Measurements from ENCODE around the gene SNX27.
"Not testable (repeated sequence)": the region's sequence is repeated elsewhere in the genome, so short reads cannot be mapped to it uniquely, and the experiment has no call there.

SNX27 gene

GRCh38 chr1:151639466-151639865 lies 27.6 kb downstream of the SNX27 start:
- DNase-seq (ENCODE audit: low read depth) = no peak

- no peak for DNase-seq (ENCODE audit: low read depth)
Observed at GRCh38 chr1:151641229-151641628, 29.4 kb downstream of the SNX27 start.

- DNase-seq (ENCODE audit: low read depth) = not testable (repeated sequence)
Observed at GRCh38 chr1:151643085-151643484, 31.2 kb downstream of the SNX27 start.

GRCh38 chr1:151644001-151644400 lies 32.2 kb downstream of the SNX27 start:
- DNase-seq (ENCODE audit: low read depth) = no peak

- no peak for DNase-seq (ENCODE audit: low read depth)
Observed at GRCh38 chr1:151653397-151653796, 41.5 kb downstream of the SNX27 start.

GRCh38 chr1:151655371-151655770 lies 43.5 kb downstream of the SNX27 start:
- DNase-seq (ENCODE audit: low read depth) = no peak

- DNase-seq (ENCODE audit: low read depth) = no peak
Observed at GRCh38 chr1:151661751-151662150, 49.9 kb downstream of the SNX27 start.

- no peak for DNase-seq (ENCODE audit: low read depth)
Observed at GRCh38 chr1:151668090-151668489, 56.2 kb downstream of the SNX27 start.

DNA sequence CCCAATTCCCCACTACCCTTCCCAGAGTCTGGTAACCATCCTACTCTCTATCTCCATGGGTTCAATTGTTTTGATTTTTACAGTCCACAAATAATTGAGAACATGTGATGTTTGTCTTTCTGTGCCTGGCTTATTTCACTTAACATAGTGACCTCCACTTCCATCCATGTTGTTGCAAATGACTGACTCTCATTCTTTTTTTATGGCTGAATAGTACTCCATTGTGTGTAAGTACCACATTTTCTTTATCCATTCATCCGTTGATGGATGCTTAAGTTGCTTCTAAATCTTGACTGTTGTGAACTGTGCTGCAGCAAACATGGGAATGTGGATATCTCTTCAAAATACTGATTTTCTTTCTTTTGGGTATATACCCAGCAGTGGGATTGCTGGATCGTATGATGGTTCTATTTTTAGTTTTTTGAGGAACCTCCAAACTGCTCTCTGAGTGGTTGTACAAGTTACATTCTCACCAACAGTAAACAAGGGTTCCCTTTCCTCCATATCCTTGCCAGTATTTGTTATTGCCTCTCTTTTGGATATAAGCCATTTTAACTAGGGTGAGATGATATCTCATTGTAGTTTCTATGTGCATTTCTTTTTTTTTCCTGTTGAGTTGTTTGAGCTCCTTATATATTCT lies 58.3 kb downstream of the SNX27 start:
- not testable (repeated sequence) for DNase-seq (ENCODE audit: low read depth)

DNA sequence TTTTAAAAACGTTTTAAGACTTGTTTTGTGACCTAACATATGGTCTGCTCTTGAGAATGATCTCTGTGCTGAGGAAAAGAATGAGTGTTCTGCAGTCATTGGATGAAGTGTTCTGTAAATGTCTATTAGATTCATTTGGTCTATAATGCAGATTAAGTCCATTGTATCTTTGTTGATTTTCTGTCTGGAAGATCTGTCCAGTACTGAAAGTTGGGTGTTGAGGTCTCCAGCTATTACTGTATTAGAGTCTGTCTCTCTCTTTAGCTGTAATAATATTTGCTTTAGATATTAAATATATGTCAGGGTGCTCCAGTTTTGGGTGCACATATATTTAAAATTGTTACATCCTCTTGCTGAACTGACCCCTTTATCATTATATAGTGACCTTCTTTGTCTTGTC lies 61.6 kb downstream of the SNX27 start:
- DNase-seq (ENCODE audit: low read depth) = no peak

- no peak for DNase-seq (ENCODE audit: low read depth)
Observed at GRCh38 chr1:151680391-151680790, 68.5 kb downstream of the SNX27 start.

GRCh38 chr1:151680826-151681225 lies 69.0 kb downstream of the SNX27 start:
- DNase-seq (ENCODE audit: low read depth) = no peak

DNA sequence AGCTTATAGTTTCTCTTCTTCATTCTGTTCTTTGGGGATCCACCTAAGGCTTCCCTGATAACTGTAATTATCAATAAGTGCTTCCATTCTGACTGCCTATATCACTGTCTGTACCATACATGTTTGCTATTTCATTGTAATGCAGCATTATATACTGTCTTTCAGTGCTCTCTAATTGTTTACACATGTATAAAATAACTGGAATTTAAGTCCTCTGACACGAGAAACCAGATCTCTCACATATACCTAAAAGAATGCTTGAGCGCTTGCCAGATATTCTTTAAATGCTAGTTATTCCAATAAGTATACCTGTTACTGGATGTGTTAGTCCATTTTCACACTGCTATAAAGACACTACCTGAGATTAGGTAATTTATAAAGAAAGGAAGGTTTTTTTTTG lies 70.1 kb downstream of the SNX27 start:
- no peak for DNase-seq (ENCODE audit: low read depth)

GRCh38 chr1:151682901-151683300 lies 71.1 kb downstream of the SNX27 start:
- DNase-seq (ENCODE audit: low read depth) = not testable (repeated sequence)

- DNase-seq (ENCODE audit: low read depth) = no peak
Observed at GRCh38 chr1:151684128-151684527, 72.3 kb downstream of the SNX27 start.

DNA sequence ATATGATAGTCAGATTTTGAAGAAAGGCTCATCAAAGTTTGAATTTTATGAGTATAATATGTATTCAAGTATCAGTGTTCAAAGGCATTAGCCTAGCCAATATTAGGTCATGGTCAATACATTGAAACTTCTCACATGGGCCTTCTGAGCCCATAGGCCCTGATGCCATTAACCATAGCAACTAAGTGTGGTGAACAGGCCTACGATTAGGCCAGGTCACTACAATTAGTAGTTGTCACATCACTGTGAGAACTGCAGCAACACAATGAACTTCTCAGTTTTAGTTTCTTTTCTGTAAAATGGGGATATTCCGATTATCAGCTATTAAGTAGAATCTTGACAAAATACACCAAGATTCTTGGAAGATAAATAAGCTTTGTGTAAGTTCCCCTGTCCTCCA lies 74.7 kb downstream of the SNX27 start:
- no peak for DNase-seq (ENCODE audit: low read depth)

DNA sequence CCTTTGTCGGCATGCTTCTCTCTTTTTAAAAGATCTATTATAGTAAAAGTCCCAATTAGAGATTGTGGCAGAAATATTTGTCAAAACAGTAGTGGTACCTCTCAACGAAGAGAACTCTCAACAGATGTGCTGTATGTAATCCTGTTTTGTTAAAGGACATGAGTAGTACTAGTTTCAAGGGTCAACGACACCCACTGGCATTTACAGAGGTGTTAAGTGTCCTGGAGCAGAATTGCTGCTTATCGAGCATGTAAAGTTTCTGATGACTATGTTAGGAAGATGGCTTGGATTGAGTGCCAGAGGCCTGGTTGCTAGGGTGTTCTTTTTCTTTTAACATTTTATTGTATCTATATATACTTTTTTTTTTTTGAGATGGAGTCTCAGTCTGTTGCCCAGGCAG lies 77.6 kb downstream of the SNX27 start:
- DNase-seq (ENCODE audit: low read depth) = no peak

GRCh38 chr1:151692226-151692625 lies 80.4 kb downstream of the SNX27 start:
- no peak for DNase-seq (ENCODE audit: low read depth)

- DNase-seq (ENCODE audit: low read depth) = no peak
Observed at GRCh38 chr1:151693057-151693651, 81.3 kb downstream of the SNX27 start.

- DNase-seq (ENCODE audit: low read depth) = no peak
Observed at GRCh38 chr1:151701515-151701914, 89.7 kb downstream of the SNX27 start.

DNA sequence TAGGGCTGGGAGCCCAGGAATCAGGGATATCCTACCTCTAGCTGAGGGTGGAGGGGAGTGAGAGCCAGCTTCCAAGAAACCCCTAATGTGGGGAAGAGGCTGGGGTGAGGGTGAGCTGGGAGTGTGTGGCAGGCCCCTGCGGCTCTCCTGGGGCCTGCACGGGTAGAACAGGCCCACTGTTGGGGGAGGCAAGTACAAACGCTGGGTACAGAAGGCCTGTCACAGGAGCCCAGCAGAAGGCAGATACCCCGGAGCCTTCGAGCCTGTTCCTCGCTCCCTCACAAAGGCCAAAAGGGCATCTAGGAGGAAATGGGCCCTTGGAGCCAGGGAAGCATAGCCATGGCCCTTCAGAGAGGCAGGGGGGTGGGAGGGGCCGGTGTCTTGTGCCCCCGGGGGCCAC lies 91.1 kb downstream of the SNX27 start:
- DNase-seq (ENCODE audit: low read depth) = no peak

- no peak for DNase-seq (ENCODE audit: low read depth)
Observed at GRCh38 chr1:151703813-151704212, 92.0 kb downstream of the SNX27 start.

- no peak for DNase-seq (ENCODE audit: low read depth)
Observed at GRCh38 chr1:151704246-151704645, 92.4 kb downstream of the SNX27 start.

DNA sequence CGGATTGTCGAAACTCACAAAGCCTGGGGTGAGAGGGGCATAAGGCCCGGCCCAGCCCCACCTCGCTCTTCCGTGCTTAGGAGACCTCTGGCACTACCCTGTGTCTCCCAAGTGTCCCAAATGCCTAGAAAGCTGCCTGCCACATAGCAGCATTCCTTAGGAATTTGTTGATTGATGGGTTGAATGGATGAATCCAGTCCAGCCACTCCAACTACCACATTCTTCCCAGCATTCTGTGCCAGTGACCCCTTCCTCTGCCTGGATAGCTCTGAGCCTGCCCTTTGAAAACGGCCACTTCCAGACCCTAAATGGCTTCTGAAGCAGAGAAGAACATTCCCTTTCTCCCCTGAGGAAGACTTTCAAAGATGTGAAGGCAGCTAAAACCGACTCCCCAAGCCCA lies 93.3 kb downstream of the SNX27 start:
- DNase-seq (ENCODE audit: low read depth) = no peak
